GM12878 (cell line): ENCODE results near the gene CCL2. TPM values are rescaled to one million over a fixed set of nuclear protein-coding genes. Genes with fewer than 3 reads are reported as not detected.

Source experiments
- ATAC-seq: fragments of 200-7000 bp; cut with Tn5 transposase; 3 replicates; pipeline ENCODE4 v1.9.1; 2020; ENCODE audit warnings: mild to moderate bottlenecking, moderate library complexity
- BruUV-seq: library from RNA; stranded (reverse); fragments of 400-500 nt; replicated peaks from 2 replicates; lab custom pipeline; 2021; lab: Mats Ljungman, UMichigan
- CTCF ChIA-PET: fragments of 300-600 bp; sonication (Branson Sonifier 250); formaldehyde crosslinking; extraction: SDS; loops from one replicate; lab custom pipeline; 2021; ENCODE audit warnings: inconsistent platforms; lab: Yijun Ruan, JAX
- POLR2A ChIA-PET: fragments of 350-600 bp; formaldehyde crosslinking; extraction: SDS; loops from one replicate; lab custom pipeline; 2021; ENCODE audit warnings: inconsistent platforms; lab: Charles Lee
- RAD21 ChIA-PET: fragments of 300-600 bp; sonication (Branson Sonifier 250); formaldehyde crosslinking; loops from one replicate; lab custom pipeline; 2023; ENCODE audit warnings: antibody characterized with exemption; ENCODE audit not compliant: unreplicated experiment; lab: Charles Lee
- SMC1A ChIA-PET: fragments of 300-600 bp; sonication (Branson Sonifier 250); formaldehyde crosslinking; loops from one replicate; lab custom pipeline; 2023; ENCODE audit not compliant: unreplicated experiment, uncharacterized antibody; lab: Charles Lee
- DNase-seq: peaks from one replicate; pipeline ENCODE4 v3.0.0-alpha.2; 2011; ENCODE audit warnings: low read depth, low spot score
- FAIRE-seq: peaks from 3 replicates; lab custom pipeline; 2011; peaks lifted over from hg19 to GRCh38; lab: Jason Lieb, UNC
- H2AFZ ChIP-seq: 2 replicates; pipeline ENCODE4 v1.6.0; 2011; ENCODE audit warnings: low read depth, low read length, control low read depth; ENCODE audit not compliant: control insufficient read depth
- H3K27ac ChIP-seq: 2 replicates; pipeline ENCODE4 v1.5.1; 2011; ENCODE audit warnings: control low read depth; ENCODE audit not compliant: control insufficient read depth, insufficient read depth
- H3K27me3 ChIP-seq, 2 experiments: replicated peaks in 1 of 2; 2 replicates each; pipeline versions ENCODE4 v1.6.0 to v1.6.1; 2011; ENCODE audit warnings: low read length in 1 of 2; ENCODE audit not compliant: control insufficient read depth in 2 of 2, insufficient read depth in 2 of 2
- H3K36me3 ChIP-seq, 2 experiments: 2 replicates each; pipeline ENCODE4 v1.5.1; 2011; ENCODE audit warnings: low read length in 1 of 2; ENCODE audit not compliant: control insufficient read depth in 2 of 2, insufficient read depth in 2 of 2
- H3K4me1 ChIP-seq: 2 replicates; pipeline ENCODE4 v1.6.1; 2011; ENCODE audit warnings: mild to moderate bottlenecking, low read length, moderate library complexity, mixed read lengths; ENCODE audit not compliant: control insufficient read depth, insufficient read depth
- H3K4me2 ChIP-seq: 2 replicates; pipeline ENCODE4 v1.6.0; 2011; ENCODE audit warnings: control low read depth; ENCODE audit not compliant: control insufficient read depth, insufficient read depth
- H3K4me3 ChIP-seq: fragments of 200-600 bp; sonication (generic); 2 replicates; pipeline ENCODE4 v1.5.1; 2016
- H3K79me2 ChIP-seq: 2 replicates; pipeline ENCODE4 v1.6.0; 2011; ENCODE audit warnings: low read length; ENCODE audit not compliant: control insufficient read depth, insufficient read depth
- H3K9ac ChIP-seq: 2 replicates; pipeline ENCODE4 v1.8.0; 2011; ENCODE audit warnings: low read length, control low read depth, mixed read lengths; ENCODE audit not compliant: control insufficient read depth, insufficient read depth
- H3K9me3 ChIP-seq: replicated peaks from 3 replicates; pipeline ENCODE4 v1.5.1; 2011; ENCODE audit warnings: mild to moderate bottlenecking, low read length; ENCODE audit not compliant: control insufficient read depth, insufficient read depth
- H4K20me1 ChIP-seq: 2 replicates; pipeline ENCODE4 v1.6.0; 2011; ENCODE audit not compliant: control insufficient read depth, insufficient read depth
- BMI1 ChIP-seq: fragments of 450-650 bp; IDR thresholded peaks from 2 replicates; pipeline ENCODE4 v1.6.1; 2016; ENCODE audit warnings: mild to moderate bottlenecking, moderate library complexity, borderline replicate concordance
- CBX3 ChIP-seq: fragments of 200-600 bp; sonication (generic); IDR thresholded peaks from 2 replicates; pipeline ENCODE4 v1.6.1; 2016; ENCODE audit warnings: low read depth, borderline replicate concordance
- DPF2 ChIP-seq: fragments of 450-650 bp; IDR thresholded peaks from 2 replicates; pipeline ENCODE4 v1.6.1; 2017; ENCODE audit warnings: mild to moderate bottlenecking
- EP300 ChIP-seq, 2 experiments: fragments of 150-350 bp in 1 of 2; IDR thresholded peaks; 2 replicates each; pipeline ENCODE4 v1.6.1; 2011 to 2012; ENCODE audit warnings: low read depth in 2 of 2, low read length in 2 of 2, borderline replicate concordance in 1 of 2, improper control_type of control experiment in 1 of 2, inconsistent platforms in 1 of 2; ENCODE audit not compliant: control insufficient read depth in 1 of 2
- GATAD2B ChIP-seq: fragments of 450-650 bp; conservative IDR thresholded peaks from 2 replicates; pipeline ENCODE4 v1.6.1; 2017; ENCODE audit warnings: low read depth, mild to moderate bottlenecking, moderate library complexity
- HDAC2 ChIP-seq: fragments of 200-600 bp; sonication (generic); IDR thresholded peaks from 2 replicates; pipeline ENCODE4 v1.6.1; 2017
- HDGF ChIP-seq: fragments of 450-650 bp; IDR thresholded peaks from 2 replicates; pipeline ENCODE4 v1.6.1; 2016; ENCODE audit warnings: antibody characterized with exemption
- IKZF1 ChIP-seq: fragments of 450-650 bp; conservative IDR thresholded peaks from 2 replicates; pipeline ENCODE4 v1.6.1; 2017; ENCODE audit warnings: antibody characterized with exemption, mild to moderate bottlenecking
- POLR2A ChIP-seq: IDR thresholded peaks from 2 replicates; pipeline ENCODE4 v1.6.1; 2011; ENCODE audit warnings: low read depth, mild to moderate bottlenecking, low read length
- POU2F2 ChIP-seq: IDR thresholded peaks from 3 replicates; pipeline ENCODE4 v1.6.1; 2011; ENCODE audit warnings: low read depth, mild to moderate bottlenecking, low read length, borderline replicate concordance
- TCF3 ChIP-seq: IDR thresholded peaks from 2 replicates; pipeline ENCODE4 v1.6.1; 2012; ENCODE audit warnings: low read depth, mild to moderate bottlenecking, low read length, borderline replicate concordance; ENCODE audit not compliant: insufficient read depth
- TCF7 ChIP-seq: IDR thresholded peaks from 2 replicates; pipeline ENCODE4 v1.6.1; 2014; ENCODE audit warnings: antibody characterized with exemption, borderline replicate concordance
- ZNF207 ChIP-seq: fragments of 450-650 bp; IDR thresholded peaks from 2 replicates; pipeline ENCODE4 v1.6.1; 2014; ENCODE audit warnings: antibody characterized with exemption, mild to moderate bottlenecking, borderline replicate concordance
- WGBS: methylation state at CpG from one replicate; pipeline ENCODE4 v1.1.6; 2016; ENCODE audit warnings: low lambda C conversion rate; ENCODE audit not compliant: insufficient replicate concordance, insufficient coverage; ENCODE audit errors: missing lambda C conversion rate; 5-methylcytosine and 5-hydroxymethylcytosine counted together
- in situ Hi-C: fragments of 300-500 bp; cut with MboI; formaldehyde crosslinking; loops from 9 replicates; pipeline ENCODE4 v1.14.3; 2018; ENCODE audit warnings: mixed read lengths
- intact Hi-C: fragments of 100-400 bp; cut with micrococcal nuclease; formaldehyde crosslinking; loops from one replicate; pipeline ENCODE4 v1.14.2; 2022; ENCODE audit not compliant: unreplicated experiment
- polyA plus RNA-seq, 11 experiments: library from polyadenylated mRNA; depleted of rRNA in 4 of 11; unstranded in 6 of 11; stranded (reverse) in 5 of 11; fragments of >200 nt; fragmentation: Nextera tagmentation in 4 of 11; fragmentation: Illumina TruSeq in 1 of 11; extraction: Ambion mirVana in 4 of 11; extraction: Trizol in 1 of 11; gene quantifications; 1 replicate in 1 of 11; 2 replicates in 10 of 11; pipeline versions ENCODE4 v1.2.1 to v1.2.3, GENCODE V29; 2011 to 2016; ENCODE audit warnings: inconsistent platforms in 2 of 11, missing spikeins in 2 of 11, low read depth in 1 of 11
- total RNA-seq, 4 experiments: library from RNA; depleted of rRNA in 3 of 4; stranded (reverse); fragments of >200 nt in 3 of 4; fragmentation: Illumina TruSeq in 1 of 4; extraction: Trizol in 1 of 4; gene quantifications; 2 replicates each; pipeline versions ENCODE4 v1.2.1 to v1.2.3, GENCODE V29; 2013 to 2021
- TF ChIP-seq, protein P1 (sequence below): fragments of 450-650 bp; IDR thresholded peaks from 2 replicates; pipeline ENCODE4 v1.6.1; 2018; ENCODE audit warnings: borderline replicate concordance, mild to moderate bottlenecking; ENCODE audit not compliant: partially characterized antibody

The CCL2 gene
- total and polyA plus RNA-seq, 10 of the 15 experiments (the other 5 are each of a cell fraction or from before 2014, with no cell fraction given): 0.16 to 0.18 TPM; not detected in 8

DNA sequence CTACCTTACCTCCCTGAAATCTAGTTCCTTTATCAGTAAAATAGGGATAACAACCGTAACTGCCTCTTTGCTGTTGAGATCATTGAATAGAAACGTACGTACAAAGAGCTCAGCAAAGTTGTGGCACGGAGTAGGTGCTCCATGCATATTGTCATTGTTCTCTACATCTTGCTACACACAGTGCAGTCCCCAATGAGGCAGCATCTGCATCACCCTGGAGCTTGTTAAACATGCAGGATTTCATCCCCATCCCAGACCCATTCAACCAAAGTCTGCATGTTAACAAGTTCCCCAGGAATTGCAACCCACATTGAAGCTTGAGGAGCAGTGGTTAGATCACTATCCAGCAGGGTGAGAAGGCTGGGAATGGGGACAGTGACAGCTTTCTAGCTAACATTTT, 33.7 kb upstream of the CCL2 start:
- no peak overlapping the region for H3K9ac ChIP-seq
- no peaks in the 10 kb centered on the region for H3K4me1 ChIP-seq
- no peak overlapping the region for H3K4me2 ChIP-seq
- ChIA-PET SMC1A (no interaction called here), POLR2A (no interaction called here), CTCF (interaction anchor here (0.9 to 3.1 kb wide), 2 partner anchors 8 to 140 kb away, joined by 3 to 11 read pairs; no protein-coding TSS in a partner anchor), RAD21 (no interaction called here)
- FAIRE-seq: no peak
- H2AFZ ChIP-seq: no peak overlapping the region
- H4K20me1 ChIP-seq: no peaks in the 10 kb centered on the region; the same call in 1 of the 2 replicates
- no peak overlapping the region for H3K4me3 ChIP-seq
- WGBS: 18% methylated on average over 4 of the region's 4 CpGs
- no peaks in the 10 kb centered on the region for H3K79me2 ChIP-seq
- intact Hi-C loops: no loop called here
- ATAC-seq: no peak
- TF ChIP-seq GATAD2B (no peak), POU2F2 (no peak), TCF7 (no peak)
- no peaks in the 10 kb centered on the region for H3K36me3 ChIP-seq
- no peak for DNase-seq
- no peak overlapping the region for H3K27ac ChIP-seq
- in situ Hi-C loops: loop anchor here (25.0 kb wide), 1 partner anchor 891 kb away; the partner anchor contains the start of genes FNDC8 and RAD51D
- no TSS peak for BruUV-seq
- H3K9me3 ChIP-seq: no peaks in the 10 kb centered on the region
- H3K27me3 ChIP-seq: no peaks in the 10 kb centered on the region; a peak in 2 of 4 replicates

DNA sequence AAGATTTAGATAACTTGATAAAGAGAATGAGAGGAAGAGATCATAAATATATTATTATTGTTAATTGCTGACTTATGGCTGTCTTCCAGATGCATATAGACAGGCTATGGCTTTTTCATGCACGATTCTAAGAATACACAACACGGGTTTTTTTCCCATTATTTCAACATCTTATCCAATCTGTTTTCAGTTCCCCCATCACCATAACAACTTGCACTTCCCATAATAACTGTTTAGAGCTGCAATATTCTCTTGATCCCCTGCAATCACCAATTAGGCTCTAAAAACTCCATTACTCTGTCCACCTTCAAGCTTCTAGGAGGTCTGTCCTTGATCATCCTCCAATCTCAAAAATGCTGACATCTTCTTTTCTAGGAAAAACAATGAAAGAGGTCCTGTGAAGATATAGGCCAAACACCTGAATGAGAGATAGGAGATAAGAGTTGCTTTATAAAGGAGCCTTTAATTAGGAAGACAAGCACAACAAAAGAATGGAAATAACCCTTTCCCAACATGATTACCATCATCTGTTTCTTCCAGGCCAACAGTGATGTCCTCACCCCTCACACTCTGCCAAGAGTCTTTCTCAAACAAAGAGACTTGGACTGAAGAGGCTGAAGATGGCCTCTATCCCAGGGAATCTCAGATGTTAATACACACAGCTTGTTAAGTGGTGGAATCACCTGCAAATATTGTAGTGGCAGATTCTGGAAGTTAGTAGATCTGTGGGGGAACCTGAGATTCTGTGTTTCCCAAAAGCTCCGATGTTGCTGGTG, 32.2 kb upstream of the CCL2 start:
- POLR2A ChIA-PET: no interaction called here
- TF ChIP-seq HDGF: no peak
- TF ChIP-seq, protein P1, sequence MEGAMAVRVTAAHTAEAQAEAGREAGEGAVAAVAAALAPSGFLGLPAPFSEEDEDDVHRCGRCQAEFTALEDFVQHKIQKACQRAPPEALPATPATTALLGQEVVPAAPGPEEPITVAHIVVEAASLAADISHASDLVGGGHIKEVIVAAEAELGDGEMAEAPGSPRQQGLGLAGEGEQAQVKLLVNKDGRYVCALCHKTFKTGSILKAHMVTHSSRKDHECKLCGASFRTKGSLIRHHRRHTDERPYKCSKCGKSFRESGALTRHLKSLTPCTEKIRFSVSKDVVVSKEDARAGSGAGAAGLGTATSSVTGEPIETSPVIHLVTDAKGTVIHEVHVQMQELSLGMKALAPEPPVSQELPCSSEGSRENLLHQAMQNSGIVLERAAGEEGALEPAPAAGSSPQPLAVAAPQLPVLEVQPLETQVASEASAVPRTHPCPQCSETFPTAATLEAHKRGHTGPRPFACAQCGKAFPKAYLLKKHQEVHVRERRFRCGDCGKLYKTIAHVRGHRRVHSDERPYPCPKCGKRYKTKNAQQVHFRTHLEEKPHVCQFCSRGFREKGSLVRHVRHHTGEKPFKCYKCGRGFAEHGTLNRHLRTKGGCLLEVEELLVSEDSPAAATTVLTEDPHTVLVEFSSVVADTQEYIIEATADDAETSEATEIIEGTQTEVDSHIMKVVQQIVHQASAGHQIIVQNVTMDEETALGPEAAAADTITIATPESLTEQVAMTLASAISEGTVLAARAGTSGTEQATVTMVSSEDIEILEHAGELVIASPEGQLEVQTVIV: no peak
- TF ChIP-seq EP300 (IDR thresholded peaks at IDR 0.05; ENCODE audit: borderline replicate concordance in 1 of 2, control insufficient read depth in 1 of 2, low read depth in 2 of 2, low read length in 2 of 2): no peak
- no peak for TF ChIP-seq BMI1
- no peak for TF ChIP-seq POLR2A
- TF ChIP-seq HDAC2: no peak
- TF ChIP-seq DPF2: no peak
- no peak for TF ChIP-seq CBX3
- no peak for TF ChIP-seq TCF3
- TF ChIP-seq IKZF1: no peak
- TF ChIP-seq ZNF207: no peak

More for the DNA sequence above, 32.2 kb upstream of the CCL2 start:
- no peaks in the 10 kb centered on the region for H3K79me2 ChIP-seq
- H3K27me3 ChIP-seq: no peaks in the 10 kb centered on the region; a peak in 2 of 4 replicates
- H3K9ac ChIP-seq: no peak overlapping the region
- no peak for FAIRE-seq
- RAD21 ChIA-PET: no interaction called here
- no peak for DNase-seq
- no peaks in the 10 kb centered on the region; the same call in 1 of the 2 replicates for H4K20me1 ChIP-seq
- 36% methylated on average over 3 of the region's 3 CpGs for WGBS
- H3K4me3 ChIP-seq: no peak overlapping the region
- no peak overlapping the region for H3K27ac ChIP-seq
- H2AFZ ChIP-seq: no peak overlapping the region
- no peaks in the 10 kb centered on the region for H3K9me3 ChIP-seq
- in situ Hi-C loops (loop anchor here (25.0 kb wide), 1 partner anchor 889 kb away; the partner anchor contains the start of genes FNDC8 and RAD51D), intact Hi-C loops (no loop called here)
- no TSS peak for BruUV-seq
- H3K36me3 ChIP-seq: no peaks in the 10 kb centered on the region
- no peak for ATAC-seq
- SMC1A ChIA-PET: no interaction called here
- no peaks in the 10 kb centered on the region for H3K4me1 ChIP-seq
- CTCF ChIA-PET: interaction anchor here (3.1 kb wide), 1 partner anchor 139 kb away, joined by 11 read pairs; no protein-coding TSS in a partner anchor
- no peak overlapping the region for H3K4me2 ChIP-seq
